Raji (cell line): ENCODE results near the gene XIST.

Source experiments
- POLR2A ChIP-seq: IDR thresholded peaks from 2 replicates; pipeline ENCODE4 v1.6.1; 2011; ENCODE audit warnings: low read depth, low read length, control low read depth; ENCODE audit not compliant: insufficient read depth

Gene XIST

GRCh38 chrX:73825569-73825968, 26.9 kb downstream of the XIST start:
- TF ChIP-seq POLR2A = no peak

- TF ChIP-seq POLR2A = no peak
These were observed 29.0 kb downstream of the XIST start for GRCh38 chrX:73823473-73824004.

- no peak for TF ChIP-seq POLR2A
These were observed 29.7 kb downstream of the XIST start for GRCh38 chrX:73822775-73823174.

GRCh38 chrX:73821921-73822559, 30.5 kb downstream of the XIST start:
- TF ChIP-seq POLR2A = no peak

- TF ChIP-seq POLR2A = no peak
These were observed 34.1 kb downstream of the XIST start for GRCh38 chrX:73818200-73819116.

GRCh38 chrX:73817393-73818199, 34.9 kb downstream of the XIST start:
- no peak for TF ChIP-seq POLR2A

GRCh38 chrX:73812256-73812655, 40.3 kb downstream of the XIST start:
- no peak for TF ChIP-seq POLR2A

GRCh38 chrX:73799888-73800287, 52.6 kb downstream of the XIST start:
- TF ChIP-seq POLR2A = no peak

GRCh38 chrX:73785493-73785892, 67.0 kb downstream of the XIST start:
- TF ChIP-seq POLR2A = no peak
